H1 (cell line): ENCODE data around the gene EPHB1. TPM values are rescaled to one million over a fixed set of nuclear protein-coding genes. Genes with fewer than 3 reads are reported as not detected.

Source experiments
- CTCF ChIA-PET: fragments of 300-600 bp; sonication (Branson Sonifier 250); formaldehyde crosslinking; loops from one replicate; lab custom pipeline; 2021; ENCODE audit not compliant: partially characterized antibody; lab: Charles Lee
- POLR2A ChIA-PET: fragments of 300-600 bp; sonication (Branson Sonifier 250); formaldehyde crosslinking; loops from one replicate; lab custom pipeline; 2021; ENCODE audit warnings: inconsistent platforms; ENCODE audit not compliant: partially characterized antibody; lab: Charles Lee
- DNase-seq, 2 experiments: peaks; one replicate each; pipeline versions ENCODE4 v3.0.0 to v3.0.0-alpha.2; 2010 to 2022; ENCODE audit warnings: low spot score in 2 of 2, low read depth in 1 of 2, mixed read lengths in 1 of 2
- FAIRE-seq: peaks from 2 replicates; lab custom pipeline; 2011; peaks lifted over from hg19 to GRCh38; lab: Jason Lieb, UNC
- H2AFZ ChIP-seq: 2 replicates; pipeline ENCODE4 v1.8.1; 2012; ENCODE audit warnings: low read length, inconsistent platforms
- H2AK5ac ChIP-seq: 2 replicates; pipeline ENCODE4 v1.6.1; 2013; ENCODE audit warnings: low read depth, low read length
- H2BK120ac ChIP-seq: replicated peaks from 2 replicates; pipeline ENCODE3; 2013; ENCODE audit warnings: low read depth, low read length, inconsistent platforms
- H2BK12ac ChIP-seq: 2 replicates; pipeline ENCODE4 v1.6.1; 2013; ENCODE audit warnings: low read depth, low read length
- H2BK15ac ChIP-seq: 2 replicates; pipeline ENCODE4 v1.6.1; 2013; ENCODE audit warnings: low read length
- H2BK20ac ChIP-seq: 2 replicates; pipeline ENCODE4 v1.6.1; 2013; ENCODE audit warnings: low read length
- H2BK5ac ChIP-seq: 2 replicates; pipeline ENCODE4 v1.6.1; 2013; ENCODE audit warnings: low read depth, low read length
- H3K14ac ChIP-seq: 2 replicates; pipeline ENCODE4 v1.6.1; 2013; ENCODE audit warnings: inconsistent platforms; ENCODE audit not compliant: insufficient read length
- H3K18ac ChIP-seq: 2 replicates; pipeline ENCODE4 v1.6.1; 2013; ENCODE audit warnings: low read length; ENCODE audit errors: extremely low read depth
- H3K23ac ChIP-seq: 2 replicates; pipeline ENCODE4 v1.6.1; 2013; ENCODE audit warnings: inconsistent platforms; ENCODE audit not compliant: insufficient read length
- H3K23me2 ChIP-seq: 2 replicates; pipeline ENCODE4 v1.6.1; 2013; ENCODE audit warnings: low read depth, low read length
- H3K27ac ChIP-seq: 2 replicates; pipeline ENCODE4 v1.6.1; 2011; ENCODE audit warnings: low read depth, low read length, inconsistent platforms
- H3K27me3 ChIP-seq, 4 experiments: replicated peaks in 1 of 4; 1 replicate in 1 of 4; 2 replicates in 3 of 4; pipeline versions ENCODE4 v1.6.1 to v1.8.1; 2011 to 2013; ENCODE audit warnings: low read length in 3 of 4, mild to moderate bottlenecking in 3 of 4, inconsistent platforms in 2 of 4, mixed read lengths in 2 of 4, moderate library complexity in 1 of 4; ENCODE audit not compliant: control insufficient read depth in 3 of 4, insufficient read depth in 3 of 4; ENCODE audit errors: extremely low read depth in 1 of 4
- H3K36me3 ChIP-seq, 4 experiments: 2 replicates each; pipeline versions ENCODE4 v1.6.1 to v1.8.1; 2011 to 2013; ENCODE audit warnings: mild to moderate bottlenecking in 4 of 4, low read length in 3 of 4, moderate library complexity in 2 of 4, control low read depth in 1 of 4, inconsistent platforms in 1 of 4; ENCODE audit not compliant: insufficient read depth in 4 of 4, control insufficient read depth in 2 of 4
- H3K4ac ChIP-seq: replicated peaks from 2 replicates; pipeline ENCODE3; 2013; ENCODE audit warnings: low read length, low read depth, mixed read lengths, inconsistent platforms; ENCODE audit not compliant: insufficient read length
- H3K4me1 ChIP-seq, 4 experiments: replicated peaks in 1 of 4; 1 replicate in 1 of 4; 2 replicates in 3 of 4; pipeline versions ENCODE4 v1.6.1 to v1.8.1; 2011 to 2013; ENCODE audit warnings: low read length in 3 of 4, inconsistent platforms in 2 of 4, mixed read lengths in 1 of 4; ENCODE audit not compliant: insufficient read depth in 4 of 4, control insufficient read depth in 3 of 4
- H3K4me2 ChIP-seq, 2 experiments: 2 replicates each; pipeline versions ENCODE4 v1.6.1 to v1.8.1; 2011 to 2013; ENCODE audit warnings: low read depth in 2 of 2, low read length in 2 of 2, control low read depth in 1 of 2, inconsistent platforms in 1 of 2, mild to moderate bottlenecking in 1 of 2; ENCODE audit not compliant: insufficient read depth in 1 of 2
- H3K4me3 ChIP-seq, 4 experiments: fragments of 200-600, 300-600 bp in 1 of 4; sonication (generic), shearing (Covaris generic), sonication (Bioruptor Twin) in 1 of 4; 2 replicates each; pipeline versions ENCODE4 v1.5.1 to v1.8.1; 2011 to 2016; ENCODE audit warnings: low read length in 4 of 4, low read depth in 3 of 4, control low read depth in 2 of 4, inconsistent platforms in 2 of 4, mild to moderate bottlenecking in 2 of 4, mixed read lengths in 1 of 4, moderate library complexity in 1 of 4; ENCODE audit not compliant: insufficient read depth in 2 of 4; ENCODE audit errors: extremely low read depth in 1 of 4
- H3K56ac ChIP-seq: replicated peaks from 2 replicates; pipeline ENCODE3; 2013; ENCODE audit warnings: low read depth, mild to moderate bottlenecking, mixed read lengths, low read length, inconsistent platforms; ENCODE audit not compliant: insufficient read length
- H3K79me1 ChIP-seq: 2 replicates; pipeline ENCODE4 v1.6.1; 2013; ENCODE audit warnings: low read depth, low read length, control low read depth
- H3K79me2 ChIP-seq, 2 experiments: 2 replicates each; pipeline versions ENCODE4 v1.6.1 to v1.8.1; 2012 to 2013; ENCODE audit warnings: low read length in 2 of 2, mild to moderate bottlenecking in 2 of 2, inconsistent platforms in 1 of 2; ENCODE audit not compliant: insufficient read depth in 2 of 2, control insufficient read depth in 1 of 2
- H3K9ac ChIP-seq, 4 experiments: replicated peaks in 1 of 4; 1 replicate in 1 of 4; 2 replicates in 3 of 4; pipeline versions ENCODE4 v1.6.1 to v1.8.1; 2011 to 2013; ENCODE audit warnings: low read depth in 3 of 4, low read length in 3 of 4, control low read depth in 2 of 4, mild to moderate bottlenecking in 2 of 4, moderate library complexity in 2 of 4, inconsistent platforms in 1 of 4; ENCODE audit errors: extremely low read depth in 1 of 4
- H3K9me3 ChIP-seq, 2 experiments: 2 replicates each; pipeline versions ENCODE4 v1.6.1 to v1.8.1; 2012 to 2013; ENCODE audit warnings: mild to moderate bottlenecking in 2 of 2, moderate library complexity in 2 of 2, control low read depth in 1 of 2, inconsistent platforms in 1 of 2, low read depth in 1 of 2, low read length in 1 of 2, mixed read lengths in 1 of 2; ENCODE audit not compliant: insufficient read depth in 2 of 2
- H4K20me1 ChIP-seq, 2 experiments: replicated peaks in 1 of 2; 2 replicates each; pipeline versions ENCODE3 to v1.8.1; 2011 to 2013; ENCODE audit warnings: inconsistent platforms in 2 of 2, low read length in 2 of 2, mild to moderate bottlenecking in 1 of 2; ENCODE audit not compliant: insufficient read depth in 2 of 2, control insufficient read depth in 1 of 2
- H4K5ac ChIP-seq: 2 replicates; pipeline ENCODE4 v1.6.1; 2013; ENCODE audit warnings: low read length, low read depth, mixed read lengths, inconsistent platforms; ENCODE audit not compliant: insufficient read length
- H4K8ac ChIP-seq: 2 replicates; pipeline ENCODE4 v1.8.0; 2013; ENCODE audit warnings: mild to moderate bottlenecking, moderate library complexity, low read length, inconsistent platforms; ENCODE audit not compliant: insufficient read depth; ENCODE audit errors: extremely low read depth
- H4K91ac ChIP-seq: replicated peaks from 2 replicates; pipeline ENCODE3; 2013; ENCODE audit warnings: low read length, mixed read lengths, inconsistent platforms; ENCODE audit not compliant: insufficient read length
- HDAC2 ChIP-seq, 2 experiments: fragments of 300-600 bp in 1 of 2; sonication (generic) in 1 of 2; IDR thresholded peaks; 2 replicates each; pipeline ENCODE4 v1.6.1; 2011 to 2012; ENCODE audit warnings: low read depth in 2 of 2, low read length in 2 of 2, mild to moderate bottlenecking in 2 of 2, moderate library complexity in 2 of 2, borderline replicate concordance in 1 of 2, inconsistent platforms in 1 of 2
- KDM5A ChIP-seq: fragments of 200-600 bp; IDR thresholded peaks from 2 replicates; pipeline ENCODE4 v1.7.1; 2012; ENCODE audit warnings: mild to moderate bottlenecking, low read length, inconsistent platforms, mixed read lengths
- SAP30 ChIP-seq: fragments of 300-600 bp; sonication (generic); IDR thresholded peaks from 2 replicates; pipeline ENCODE4 v1.7.1; 2012; ENCODE audit warnings: low read length, moderate library complexity, mild to moderate bottlenecking, inconsistent platforms; ENCODE audit not compliant: insufficient read depth, insufficient replicate concordance
- WGBS, 2 experiments: shearing (Covaris generic) in 1 of 2; methylation state at CpG; one replicate each; pipeline versions ENCODE4 v1.1.6 to v1.1.7; 2013 to 2015; ENCODE audit warnings: low lambda C conversion rate in 2 of 2, mixed read lengths in 2 of 2, inconsistent platforms in 1 of 2, low coverage in 1 of 2, missing lambda C conversion rate in 1 of 2; ENCODE audit not compliant: insufficient replicate concordance in 2 of 2, insufficient coverage in 1 of 2, insufficient read length in 1 of 2; ENCODE audit errors: extremely low coverage in 1 of 2, missing lambda C conversion rate in 1 of 2; 5-methylcytosine and 5-hydroxymethylcytosine counted together
- polyA plus RNA-seq, 7 experiments: library from polyadenylated mRNA; depleted of rRNA in 3 of 7; stranded (reverse) in 5 of 7; unstranded in 2 of 7; fragments of >200 nt in 5 of 7; fragments of 200-250 nt in 2 of 7; gene quantifications; 1 replicate in 5 of 7; 2 replicates in 1 of 7; 4 replicates in 1 of 7; pipeline versions ENCODE4 v1.2.1 to v1.2.3, GENCODE V29; 2011 to 2013; ENCODE audit warnings: missing spikeins in 2 of 7, mixed read lengths in 2 of 7
- total RNA-seq: library from RNA; stranded (reverse); fragmentation: NEBNext Ultra II Directional; extraction: Animal tissue kit (Norgen Biotek cat#: 25700); gene quantifications from 2 replicates; pipeline ENCODE4 v1.2.1, GENCODE V29; 2021

The EPHB1 gene
- total and polyA plus RNA-seq, 2 of the 8 experiments (the other 6 are each of a cell fraction or from before 2014, with no cell fraction given) = 3.5 to 5.9 TPM

GRCh38 chr3:134793562-134793961 lies 1.5 kb upstream of the EPHB1 start:
- ChIA-PET POLR2A (interaction anchor here (0.6 kb wide), 1 partner anchor 14 kb away, joined by 3 read pairs; no protein-coding TSS in a partner anchor), CTCF (interaction anchor here (0.9 to 9.0 kb wide), 18 partner anchors 8 to 711 kb away, joined by 3 to 84 read pairs (median 8); no protein-coding TSS in a partner anchor)
- Histone ChIP-seq H3K14ac (no peak overlapping the region), H2AK5ac (no peak overlapping the region), H3K23ac (no peak overlapping the region), H3K18ac (no peak overlapping the region), H3K4me1 (peaks cover 3 to 17% (median 12%) of the 10 kb centered on the region in 4 experiments; a peak in 6 of 7 replicates), H3K9me3 (no peaks in the 10 kb centered on the region), H3K4me3 (no peak overlapping the region), H3K27me3 (peaks cover 14 to 41% (median 32%) of the 10 kb centered on the region in 4 experiments), H3K4me2 (no peak overlapping the region), H3K23me2 (peaks cover 19% of the 10 kb centered on the region; the same call in 1 of the 2 replicates), H2BK20ac (no peak overlapping the region), H3K27ac (no peak overlapping the region), H3K9ac (no peak overlapping the region), H2AFZ (no peak overlapping the region), H2BK120ac (no peak overlapping the region), H3K56ac (no peak overlapping the region), H4K20me1 (peaks cover 1 to 2% of the 10 kb centered on the region in 2 experiments), H2BK12ac (0 out of 2 replicates have a peak overlapping the region, but pooled peaks have one; percentile 60), H3K79me2 (no peaks in the 10 kb centered on the region), H2BK15ac (0 out of 2 replicates have a peak overlapping the region, but pooled peaks have one; percentile 72), H3K79me1 (no peaks in the 10 kb centered on the region; the same call in 1 of the 2 replicates), H4K8ac (no peak overlapping the region), H4K5ac (no peak overlapping the region), H3K36me3 (no peaks in the 10 kb centered on the region; a peak in 1 of 8 replicates), H4K91ac (no peak overlapping the region), H3K4ac (no peak overlapping the region), H2BK5ac (no peak overlapping the region)
- no peak for FAIRE-seq
- DNase-seq = peak in 1 of 2 experiments; percentile 6
- 95% methylated on average over 4 of the region's 4 CpGs; no CpG with 5 or more reads in 1 of the 2 experiments for WGBS, 2 experiments
- no peak for TF ChIP-seq SAP30
- TF ChIP-seq KDM5A = no peak
- TF ChIP-seq HDAC2 (IDR thresholded peaks at IDR 0.05; ENCODE audit: borderline replicate concordance in 1 of 2, low read depth in 2 of 2, low read length in 2 of 2) = no peak
